ENCODE measurements around the gene LTBP2. TPM values are rescaled to one million over a fixed set of nuclear protein-coding genes. Genes with fewer than 3 reads are reported as not detected.

The LTBP2 gene
- polyA plus RNA-seq, 1 donor from 2014 or later, result 0.33 TPM

GRCh38 chr14:74621556-74621955 is 9.5 kb upstream of the LTBP2 start:
- no peaks in the 10 kb centered on the region for H4K20me1 ChIP-seq (ENCODE audit: insufficient read depth)
- H3K9ac ChIP-seq (ENCODE audit: low read length), result no peak overlapping the region
- no peaks in the 10 kb centered on the region for H3K79me2 ChIP-seq (replicated peaks; ENCODE audit: insufficient read depth, low read length)
- no peak overlapping the region for H3K4me3 ChIP-seq (ENCODE audit: low read length)
- H3K36me3 ChIP-seq (ENCODE audit: insufficient read depth, low read length), result no peaks in the 10 kb centered on the region
- no peak overlapping the region for H3K4me2 ChIP-seq (ENCODE audit: low read length)
- H3F3A ChIP-seq (ENCODE audit: insufficient read depth, low read length, poor library complexity, severe bottlenecking), result no peaks in the 10 kb centered on the region
- no peaks in the 10 kb centered on the region for H3K9me2 ChIP-seq (ENCODE audit: insufficient read depth, low read length)
- no peak overlapping the region for H2AFZ ChIP-seq (ENCODE audit: low read depth, low read length)
- no peaks in the 10 kb centered on the region for H3K9me3 ChIP-seq (ENCODE audit: low read length)
- H3K27me3 ChIP-seq (ENCODE audit: insufficient read depth, low read depth, low read length), result no peaks in the 10 kb centered on the region
- TF ChIP-seq SMC3 (conservative IDR thresholded peaks at IDR 0.05; ENCODE audit: poor library complexity), result no peak
- no peak for TF ChIP-seq TAF1 (IDR thresholded peaks at IDR 0.05; ENCODE audit: low read depth)
- no peak for TF ChIP-seq REST (IDR thresholded peaks at IDR 0.05; ENCODE audit: borderline replicate concordance)
- no peak for TF ChIP-seq EZH2 (IDR thresholded peaks at IDR 0.05; ENCODE audit: borderline replicate concordance, insufficient read depth, low read length, poor library complexity, severe bottlenecking)
- TF ChIP-seq EP300 (conservative IDR thresholded peaks at IDR 0.05; ENCODE audit: poor library complexity, severe bottlenecking), result no peak
- no peak for TF ChIP-seq CTCF (IDR thresholded peaks at IDR 0.05; ENCODE audit: poor library complexity, severe bottlenecking)
- no peak for TF ChIP-seq POLR2AphosphoS5 (IDR thresholded peaks at IDR 0.05)
- no peak for TF ChIP-seq RAD21 (conservative IDR thresholded peaks at IDR 0.05)
- TF ChIP-seq MXI1 (conservative IDR thresholded peaks at IDR 0.05; ENCODE audit: poor library complexity, severe bottlenecking), result no peak
- H3K27ac ChIP-seq (ENCODE audit: low read length), result no peak overlapping the region

- Histone ChIP-seq H3K4me3 (ENCODE audit: low read length) (no peak overlapping the region), H2AFZ (ENCODE audit: low read depth, low read length) (no peak overlapping the region), H3K9ac (ENCODE audit: low read length) (no peak overlapping the region), H3K9me3 (ENCODE audit: low read length) (no peaks in the 10 kb centered on the region), H3K27ac (ENCODE audit: low read length) (no peak overlapping the region), H3K9me2 (ENCODE audit: insufficient read depth, low read length) (no peaks in the 10 kb centered on the region), H3K4me2 (ENCODE audit: low read length) (no peak overlapping the region), H3K27me3 (ENCODE audit: insufficient read depth, low read depth, low read length) (no peaks in the 10 kb centered on the region), H3K36me3 (ENCODE audit: insufficient read depth, low read length) (no peaks in the 10 kb centered on the region), H3K79me2 (replicated peaks; ENCODE audit: insufficient read depth, low read length) (no peaks in the 10 kb centered on the region), H4K20me1 (ENCODE audit: insufficient read depth) (no peaks in the 10 kb centered on the region), H3F3A (ENCODE audit: insufficient read depth, low read length, poor library complexity, severe bottlenecking) (no peaks in the 10 kb centered on the region)
- no peak for TF ChIP-seq EZH2 (IDR thresholded peaks at IDR 0.05; ENCODE audit: borderline replicate concordance, insufficient read depth, low read length, poor library complexity, severe bottlenecking)
- no peak for TF ChIP-seq RAD21 (conservative IDR thresholded peaks at IDR 0.05)
- no peak for TF ChIP-seq EP300 (conservative IDR thresholded peaks at IDR 0.05; ENCODE audit: poor library complexity, severe bottlenecking)
- TF ChIP-seq SMC3 (conservative IDR thresholded peaks at IDR 0.05; ENCODE audit: poor library complexity), result no peak
- TF ChIP-seq POLR2AphosphoS5 (IDR thresholded peaks at IDR 0.05), result no peak
- no peak for TF ChIP-seq REST (IDR thresholded peaks at IDR 0.05; ENCODE audit: borderline replicate concordance)
- no peak for TF ChIP-seq CTCF (IDR thresholded peaks at IDR 0.05; ENCODE audit: poor library complexity, severe bottlenecking)
- TF ChIP-seq MXI1 (conservative IDR thresholded peaks at IDR 0.05; ENCODE audit: poor library complexity, severe bottlenecking), result no peak
- TF ChIP-seq TAF1 (IDR thresholded peaks at IDR 0.05; ENCODE audit: low read depth), result no peak
These were observed 8.9 kb upstream of the LTBP2 start for GRCh38 chr14:74620923-74621322.

Data from neural cell (in vitro differentiated cells).